HepG2 (cell line): ENCODE data around the gene UQCR10. TPM values are rescaled to one million over a fixed set of nuclear protein-coding genes. Genes with fewer than 3 reads are reported as not detected.

Source experiments
- CAMTA2 ChIP-seq: sonication (generic); formaldehyde crosslinking; IDR thresholded peaks from 2 replicates; pipeline ENCODE4 v1.4.0; 2020; ENCODE audit warnings: mild to moderate bottlenecking, missing genetic modification reagents, borderline replicate concordance
- FOXJ3 ChIP-seq: sonication (generic); formaldehyde crosslinking; IDR thresholded peaks from 2 replicates; pipeline ENCODE4 v1.4.0; 2020; ENCODE audit warnings: missing genetic modification reagents, mild to moderate bottlenecking, borderline replicate concordance
- KDM6A ChIP-seq: IDR thresholded peaks from 2 replicates; pipeline ENCODE4 v1.6.1; 2016; ENCODE audit warnings: low read depth
- KLF15 ChIP-seq: sonication (generic); formaldehyde crosslinking; IDR thresholded peaks from 2 replicates; pipeline ENCODE4 v1.8.1; 2023; ENCODE audit warnings: borderline replicate concordance, mild to moderate bottlenecking, inconsistent platforms, missing genetic modification reagents, mixed read lengths
- MAFG ChIP-seq: sonication (generic); formaldehyde crosslinking; IDR thresholded peaks from 2 replicates; pipeline ENCODE4 v1.5.1; 2020; ENCODE audit warnings: mild to moderate bottlenecking, missing genetic modification reagents
- MTF2 ChIP-seq: sonication (generic); formaldehyde crosslinking; IDR thresholded peaks from 2 replicates; pipeline ENCODE4 v1.5.0; 2020; ENCODE audit warnings: missing genetic modification reagents, borderline replicate concordance
- NFKBIZ ChIP-seq: IDR thresholded peaks from 2 replicates; pipeline ENCODE4 v1.6.1; 2018; ENCODE audit warnings: missing genetic modification reagents, missing compliant biosample characterization
- PAX8 ChIP-seq: sonication (generic); formaldehyde crosslinking; IDR thresholded peaks from 2 replicates; pipeline ENCODE4 v1.8.0; 2022; ENCODE audit warnings: mild to moderate bottlenecking, missing genetic modification reagents, borderline replicate concordance
- PHF8 ChIP-seq: sonication (generic); formaldehyde crosslinking; IDR thresholded peaks from 2 replicates; pipeline ENCODE4 v1.5.0; 2020; ENCODE audit warnings: missing genetic modification reagents
- YEATS4 ChIP-seq: sonication (generic); formaldehyde crosslinking; IDR thresholded peaks from 2 replicates; pipeline ENCODE4 v1.4.0; 2020; ENCODE audit warnings: missing genetic modification reagents, borderline replicate concordance
- ZFP36 ChIP-seq: fragments of 150-350 bp; IDR thresholded peaks from 2 replicates; pipeline ENCODE4 v1.6.1; 2018; ENCODE audit warnings: borderline replicate concordance, low read length, low read depth; ENCODE audit not compliant: partially characterized antibody
- ZFX ChIP-seq: sonication (generic); formaldehyde crosslinking; IDR thresholded peaks from 2 replicates; pipeline ENCODE4 v1.4.0; 2020; ENCODE audit warnings: mild to moderate bottlenecking, low read depth, missing genetic modification reagents, moderate library complexity
- ZMYM2 ChIP-seq: sonication (generic); formaldehyde crosslinking; IDR thresholded peaks from 2 replicates; pipeline ENCODE4 v1.8.0; 2022; ENCODE audit warnings: mild to moderate bottlenecking, missing genetic modification reagents
- ZNF138 ChIP-seq: sonication (generic); formaldehyde crosslinking; IDR thresholded peaks from 2 replicates; pipeline ENCODE4 v1.5.0; 2020; ENCODE audit warnings: mild to moderate bottlenecking, low read depth, missing genetic modification reagents
- ZNF20 ChIP-seq: sonication (generic); formaldehyde crosslinking; IDR thresholded peaks from 2 replicates; pipeline ENCODE4 v1.4.0; 2020; ENCODE audit warnings: mild to moderate bottlenecking, moderate library complexity, missing genetic modification reagents
- ZNF282 ChIP-seq: fragments of 450-650 bp; IDR thresholded peaks from 2 replicates; pipeline ENCODE4 v1.6.1; 2018; ENCODE audit not compliant: partially characterized antibody
- ZNF556 ChIP-seq: sonication (generic); formaldehyde crosslinking; IDR thresholded peaks from 2 replicates; pipeline ENCODE4 v1.4.0; 2020; ENCODE audit warnings: mild to moderate bottlenecking, missing genetic modification reagents, borderline replicate concordance
- ZNF558 ChIP-seq: sonication (generic); formaldehyde crosslinking; IDR thresholded peaks from 2 replicates; pipeline ENCODE4 v1.9.0; 2022; ENCODE audit warnings: mild to moderate bottlenecking, missing genetic modification reagents, borderline replicate concordance
- ZNF768 ChIP-seq: sonication (generic); formaldehyde crosslinking; IDR thresholded peaks from 2 replicates; pipeline ENCODE4 v1.4.0; 2020; ENCODE audit warnings: missing genetic modification reagents
- ZSCAN31 ChIP-seq: sonication (generic); formaldehyde crosslinking; IDR thresholded peaks from 2 replicates; pipeline ENCODE4 v1.5.0; 2020; ENCODE audit warnings: low read depth, mild to moderate bottlenecking, missing genetic modification reagents
- polyA plus RNA-seq, 8 experiments: library from polyadenylated mRNA; depleted of rRNA in 3 of 8; stranded (reverse) in 7 of 8; unstranded in 1 of 8; fragments of >200 nt; fragmentation: Illumina TruSeq in 4 of 8; extraction: Trizol in 4 of 8; gene quantifications; 2 replicates each; pipeline versions ENCODE4 v1.2.1 to v1.2.3, GENCODE V29; 2011 to 2016; ENCODE audit warnings: low read depth in 4 of 8, missing spikeins in 1 of 8, mixed read lengths in 1 of 8; ENCODE audit not compliant: insufficient read depth in 1 of 8
- total RNA-seq, 5 experiments: library from RNA; depleted of rRNA; stranded (reverse); fragments of >200 nt; fragmentation: Illumina TruSeq; extraction: Trizol; gene quantifications; 2 replicates each; pipeline ENCODE4 v1.2.3, GENCODE V29; 2016; ENCODE audit warnings: low read depth in 1 of 5
- TF ChIP-seq, protein P1 (sequence below): IDR thresholded peaks from 2 replicates; pipeline ENCODE4 v1.6.1; 2016; ENCODE audit warnings: missing compliant biosample characterization, missing genetic modification reagents, borderline replicate concordance
- TF ChIP-seq, protein P2 (sequence below): sonication (generic); formaldehyde crosslinking; IDR thresholded peaks from 2 replicates; pipeline ENCODE4 v1.5.0; 2020; ENCODE audit warnings: mild to moderate bottlenecking, missing genetic modification reagents
- TF ChIP-seq, protein P3 (sequence below): sonication (generic); formaldehyde crosslinking; IDR thresholded peaks from 2 replicates; pipeline ENCODE4 v1.4.0; 2020; ENCODE audit warnings: mild to moderate bottlenecking, low read depth, missing genetic modification reagents
- TF ChIP-seq, protein P4 (sequence below): sonication (generic); formaldehyde crosslinking; IDR thresholded peaks from 2 replicates; pipeline ENCODE4 v1.5.0; 2020; ENCODE audit warnings: missing genetic modification reagents, mild to moderate bottlenecking, borderline replicate concordance

The UQCR10 gene
- total and polyA plus RNA-seq, 2 of the 13 experiments (the other 11 are each of a cell fraction or from before 2014, with no cell fraction given): 225 to 232 TPM

DNA sequence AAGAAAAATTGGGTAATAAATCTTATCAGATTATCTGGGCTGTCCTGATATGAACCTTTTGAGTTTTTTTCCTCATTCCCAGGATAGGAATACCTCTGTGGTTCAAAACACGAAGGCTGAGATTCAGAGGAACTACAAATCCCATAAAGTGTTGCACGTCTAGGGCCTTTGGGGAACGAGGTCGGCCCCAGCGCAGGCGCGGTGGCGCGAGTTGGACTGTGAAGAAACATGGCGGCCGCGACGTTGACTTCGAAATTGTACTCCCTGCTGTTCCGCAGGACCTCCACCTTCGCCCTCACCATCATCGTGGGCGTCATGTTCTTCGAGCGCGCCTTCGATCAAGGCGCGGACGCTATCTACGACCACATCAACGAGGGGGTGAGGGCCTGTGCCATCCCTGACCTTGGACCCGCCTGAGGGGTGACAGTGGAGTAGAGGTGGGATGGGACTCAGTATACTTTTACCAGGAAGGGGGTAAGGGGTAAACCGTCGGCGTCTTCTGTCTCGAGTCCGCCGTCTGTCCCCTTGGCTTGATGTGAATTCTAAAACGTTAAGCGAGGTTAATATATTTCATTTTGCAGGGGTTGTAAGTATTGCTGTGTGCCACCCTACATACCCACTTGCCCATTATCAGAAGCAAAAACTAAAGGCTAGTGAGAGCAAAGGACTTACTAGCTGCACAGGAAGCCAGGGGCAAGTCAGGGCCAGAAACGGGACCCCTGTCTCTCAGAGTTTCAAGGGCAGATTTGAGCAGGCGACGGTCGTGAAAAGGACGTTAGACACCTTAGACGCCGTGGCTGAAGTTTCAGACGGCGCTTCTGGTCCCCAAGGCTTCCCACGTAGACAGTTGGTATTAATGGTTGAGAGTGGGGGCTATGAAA lies at the start of gene UQCR10 (continued):
- TF ChIP-seq, protein P1, sequence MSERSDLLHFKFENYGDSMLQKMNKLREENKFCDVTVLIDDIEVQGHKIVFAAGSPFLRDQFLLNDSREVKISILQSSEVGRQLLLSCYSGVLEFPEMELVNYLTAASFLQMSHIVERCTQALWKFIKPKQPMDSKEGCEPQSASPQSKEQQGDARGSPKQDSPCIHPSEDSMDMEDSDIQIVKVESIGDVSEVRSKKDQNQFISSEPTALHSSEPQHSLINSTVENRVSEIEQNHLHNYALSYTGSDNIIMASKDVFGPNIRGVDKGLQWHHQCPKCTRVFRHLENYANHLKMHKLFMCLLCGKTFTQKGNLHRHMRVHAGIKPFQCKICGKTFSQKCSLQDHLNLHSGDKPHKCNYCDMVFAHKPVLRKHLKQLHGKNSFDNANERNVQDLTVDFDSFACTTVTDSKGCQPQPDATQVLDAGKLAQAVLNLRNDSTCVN (CRISPR knock-in tag): no peak
- no peak for TF ChIP-seq ZNF556 (CRISPR knock-in tag)
- no peak for TF ChIP-seq KLF15 (CRISPR knock-in tag)
- TF ChIP-seq MAFG (CRISPR knock-in tag): no peak
- no peak for TF ChIP-seq ZMYM2 (CRISPR knock-in tag)
- 0 out of 2 replicates have a peak, but pooled peaks have one; percentile 27 for TF ChIP-seq PAX8 (CRISPR knock-in tag)
- TF ChIP-seq KDM6A (CRISPR knock-in tag): no peak
- no peak for TF ChIP-seq ZSCAN31
- TF ChIP-seq YEATS4 (CRISPR knock-in tag): peak; percentile 77; the same call in 1 of the 2 replicates
- TF ChIP-seq ZNF20: no peak
- peak; percentile 48; the same call in 1 of the 2 replicates for TF ChIP-seq ZNF558 (CRISPR knock-in tag)
- TF ChIP-seq MTF2: no peak
- no peak for TF ChIP-seq CAMTA2 (CRISPR knock-in tag)
- TF ChIP-seq, protein P2, sequence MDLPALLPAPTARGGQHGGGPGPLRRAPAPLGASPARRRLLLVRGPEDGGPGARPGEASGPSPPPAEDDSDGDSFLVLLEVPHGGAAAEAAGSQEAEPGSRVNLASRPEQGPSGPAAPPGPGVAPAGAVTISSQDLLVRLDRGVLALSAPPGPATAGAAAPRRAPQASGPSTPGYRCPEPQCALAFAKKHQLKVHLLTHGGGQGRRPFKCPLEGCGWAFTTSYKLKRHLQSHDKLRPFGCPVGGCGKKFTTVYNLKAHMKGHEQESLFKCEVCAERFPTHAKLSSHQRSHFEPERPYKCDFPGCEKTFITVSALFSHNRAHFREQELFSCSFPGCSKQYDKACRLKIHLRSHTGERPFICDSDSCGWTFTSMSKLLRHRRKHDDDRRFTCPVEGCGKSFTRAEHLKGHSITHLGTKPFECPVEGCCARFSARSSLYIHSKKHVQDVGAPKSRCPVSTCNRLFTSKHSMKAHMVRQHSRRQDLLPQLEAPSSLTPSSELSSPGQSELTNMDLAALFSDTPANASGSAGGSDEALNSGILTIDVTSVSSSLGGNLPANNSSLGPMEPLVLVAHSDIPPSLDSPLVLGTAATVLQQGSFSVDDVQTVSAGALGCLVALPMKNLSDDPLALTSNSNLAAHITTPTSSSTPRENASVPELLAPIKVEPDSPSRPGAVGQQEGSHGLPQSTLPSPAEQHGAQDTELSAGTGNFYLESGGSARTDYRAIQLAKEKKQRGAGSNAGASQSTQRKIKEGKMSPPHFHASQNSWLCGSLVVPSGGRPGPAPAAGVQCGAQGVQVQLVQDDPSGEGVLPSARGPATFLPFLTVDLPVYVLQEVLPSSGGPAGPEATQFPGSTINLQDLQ (CRISPR knock-in tag): no peak
- TF ChIP-seq FOXJ3 (CRISPR knock-in tag): no peak
- peak; percentile 46; the same call in 1 of the 2 replicates for TF ChIP-seq NFKBIZ (CRISPR knock-in tag)
- TF ChIP-seq, protein P3, sequence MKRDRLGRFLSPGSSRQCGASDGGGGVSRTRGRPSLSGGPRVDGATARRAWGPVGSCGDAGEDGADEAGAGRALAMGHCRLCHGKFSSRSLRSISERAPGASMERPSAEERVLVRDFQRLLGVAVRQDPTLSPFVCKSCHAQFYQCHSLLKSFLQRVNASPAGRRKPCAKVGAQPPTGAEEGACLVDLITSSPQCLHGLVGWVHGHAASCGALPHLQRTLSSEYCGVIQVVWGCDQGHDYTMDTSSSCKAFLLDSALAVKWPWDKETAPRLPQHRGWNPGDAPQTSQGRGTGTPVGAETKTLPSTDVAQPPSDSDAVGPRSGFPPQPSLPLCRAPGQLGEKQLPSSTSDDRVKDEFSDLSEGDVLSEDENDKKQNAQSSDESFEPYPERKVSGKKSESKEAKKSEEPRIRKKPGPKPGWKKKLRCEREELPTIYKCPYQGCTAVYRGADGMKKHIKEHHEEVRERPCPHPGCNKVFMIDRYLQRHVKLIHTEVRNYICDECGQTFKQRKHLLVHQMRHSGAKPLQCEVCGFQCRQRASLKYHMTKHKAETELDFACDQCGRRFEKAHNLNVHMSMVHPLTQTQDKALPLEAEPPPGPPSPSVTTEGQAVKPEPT: no peak; the same call in 1 of the 2 replicates
- TF ChIP-seq, protein P4, sequence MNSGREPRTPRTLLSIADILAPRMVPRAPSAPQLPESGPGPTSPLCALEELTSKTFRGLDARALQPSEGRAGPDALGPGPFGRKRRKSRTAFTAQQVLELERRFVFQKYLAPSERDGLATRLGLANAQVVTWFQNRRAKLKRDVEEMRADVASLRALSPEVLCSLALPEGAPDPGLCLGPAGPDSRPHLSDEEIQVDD (CRISPR knock-in tag): no peak
- TF ChIP-seq ZFX: peak; percentile 81
- peak; percentile 83 for TF ChIP-seq PHF8 (CRISPR knock-in tag)
- TF ChIP-seq ZFP36: no peak
- no peak for TF ChIP-seq ZNF282
- TF ChIP-seq ZNF768 (CRISPR knock-in tag): peak; percentile 53; the same call in 1 of the 2 replicates
- TF ChIP-seq ZNF138: no peak
